AG08396 (cell line): ENCODE measurements around the gene SCAMP1.

ENCODE experiments used
- DNase-seq: peaks from one replicate; pipeline ENCODE4 v3.0.0; 2012; ENCODE audit warnings: low spot score, mixed read lengths

Gene SCAMP1

DNA sequence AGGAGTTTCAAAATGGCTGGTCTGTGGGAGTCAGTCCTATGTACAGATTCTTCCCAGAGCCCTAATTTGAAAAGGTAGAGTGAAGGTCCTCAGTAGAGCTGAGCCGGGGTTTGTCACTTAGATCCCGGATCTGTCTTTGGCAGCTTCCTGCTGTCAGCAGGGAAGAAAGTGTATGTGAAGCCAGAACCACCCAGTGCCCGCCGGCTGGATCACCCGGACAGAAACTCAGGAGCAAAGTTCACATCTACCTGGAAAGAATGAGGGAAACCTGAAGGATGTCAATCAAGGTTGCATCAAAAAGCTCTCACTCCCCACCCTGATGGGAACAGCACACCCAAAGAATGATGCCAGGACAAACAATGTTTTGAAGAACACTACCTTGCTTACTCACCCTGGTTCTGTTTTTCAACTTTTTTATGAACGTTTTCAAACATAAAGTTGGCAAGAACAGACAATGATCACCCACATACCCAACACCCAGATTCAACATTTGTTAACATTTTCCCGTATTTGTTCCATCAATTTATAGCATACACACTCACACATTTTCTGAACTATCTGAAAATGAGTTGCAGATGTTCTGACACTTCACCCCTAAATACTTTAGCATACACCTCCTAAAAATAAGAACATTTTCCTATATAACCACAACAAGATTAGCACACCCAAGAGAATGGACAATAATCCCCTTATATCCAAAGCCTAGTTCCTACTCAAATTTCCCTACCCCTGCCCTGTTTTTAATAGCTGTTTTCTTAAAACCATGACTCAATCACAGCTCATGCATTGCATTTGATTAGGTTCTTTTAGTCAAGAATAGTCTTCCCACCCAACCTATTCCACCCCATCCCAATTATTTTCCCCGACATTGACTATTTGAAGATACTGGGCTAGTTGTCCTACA, 154.3 kb downstream of the SCAMP1 start:
- DNase-seq = no peak

GRCh38 chr5:78515670-78516069, 155.3 kb downstream of the SCAMP1 start:
- no peak for DNase-seq

GRCh38 chr5:78518365-78519197, 158.2 kb downstream of the SCAMP1 start:
- DNase-seq = peak; percentile 90

DNA sequence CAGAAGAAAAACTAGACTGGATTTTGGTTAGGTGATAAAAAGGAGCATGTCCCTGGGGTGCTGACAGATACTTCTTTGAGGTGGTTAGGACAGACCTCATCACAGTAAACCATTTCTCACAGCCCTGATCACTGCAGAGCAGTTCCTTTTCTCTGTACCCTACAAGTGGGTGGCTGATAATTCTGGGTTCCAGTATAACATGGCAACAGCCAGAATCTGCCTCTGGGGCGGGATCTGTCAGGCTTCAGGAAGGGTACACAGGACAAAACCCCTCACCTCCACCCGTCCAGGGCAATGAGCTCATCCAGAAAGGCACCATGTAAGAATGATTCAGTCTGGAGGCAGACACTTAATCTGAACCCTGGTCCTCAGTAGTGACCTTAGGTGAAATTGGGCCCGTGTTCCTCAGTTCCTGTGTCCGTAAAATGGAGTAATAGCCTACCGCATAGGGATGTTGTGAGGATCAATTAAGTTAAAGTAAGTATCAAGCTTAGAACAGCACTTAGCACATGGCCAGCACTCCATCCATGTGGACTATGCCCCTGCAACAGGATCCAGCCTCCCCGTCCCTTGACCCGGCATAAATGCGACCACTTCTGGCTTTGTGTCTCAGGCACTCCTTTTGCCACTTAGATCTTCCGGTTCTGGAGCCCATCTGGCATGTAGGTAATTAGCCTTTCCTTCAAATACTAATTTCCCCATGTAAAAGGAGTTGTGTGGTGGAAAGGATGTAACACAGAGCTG, 159.0 kb downstream of the SCAMP1 start:
- no peak for DNase-seq

- DNase-seq = no peak
Observed at GRCh38 chr5:78521455-78521854, 161.0 kb downstream of the SCAMP1 start.

GRCh38 chr5:78522476-78523260, 162.3 kb downstream of the SCAMP1 start:
- no peak for DNase-seq

DNA sequence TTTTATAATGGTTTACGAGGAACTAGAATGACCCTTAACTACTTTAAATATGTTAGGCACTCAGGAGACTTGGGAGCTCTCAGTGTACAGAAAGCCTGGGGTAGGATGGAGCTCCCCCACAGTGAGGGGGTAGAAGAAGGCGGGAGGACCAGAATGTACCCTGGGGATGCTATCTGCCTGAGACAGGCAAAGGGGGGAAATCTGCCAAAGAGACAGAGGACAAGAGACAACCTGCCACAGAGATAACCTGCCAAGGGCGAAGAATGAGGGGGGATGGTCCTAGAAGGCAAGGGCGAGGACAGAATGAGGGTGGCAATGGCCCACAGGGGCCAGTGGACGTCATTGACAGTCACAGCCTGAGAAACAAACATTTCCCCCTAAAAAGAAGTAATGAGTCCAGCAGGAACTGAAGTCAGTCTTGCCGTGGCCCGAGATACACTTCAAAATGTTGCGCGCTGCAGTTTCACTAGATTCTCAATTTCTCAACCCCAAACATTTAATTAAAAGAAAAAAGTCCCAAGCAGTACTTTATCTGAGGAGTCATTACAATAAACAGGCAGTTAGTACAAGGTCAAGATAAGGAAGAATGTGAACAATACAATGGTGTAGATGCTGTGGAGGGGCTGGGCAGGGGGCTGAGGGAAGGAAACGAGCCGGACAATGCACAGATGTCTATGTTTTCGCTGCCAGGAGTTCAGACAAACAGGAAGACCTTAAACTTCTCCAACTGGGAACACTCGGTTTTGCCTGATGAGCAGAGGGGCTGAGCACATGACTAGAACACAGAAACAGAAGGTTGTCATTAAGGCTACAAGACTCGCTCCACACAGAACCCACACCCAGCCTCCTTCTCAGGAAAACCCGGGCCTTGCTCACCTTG, 163.1 kb downstream of the SCAMP1 start:
- DNase-seq = no peak

GRCh38 chr5:78526049-78526525, 165.7 kb downstream of the SCAMP1 start:
- no peak for DNase-seq

DNA sequence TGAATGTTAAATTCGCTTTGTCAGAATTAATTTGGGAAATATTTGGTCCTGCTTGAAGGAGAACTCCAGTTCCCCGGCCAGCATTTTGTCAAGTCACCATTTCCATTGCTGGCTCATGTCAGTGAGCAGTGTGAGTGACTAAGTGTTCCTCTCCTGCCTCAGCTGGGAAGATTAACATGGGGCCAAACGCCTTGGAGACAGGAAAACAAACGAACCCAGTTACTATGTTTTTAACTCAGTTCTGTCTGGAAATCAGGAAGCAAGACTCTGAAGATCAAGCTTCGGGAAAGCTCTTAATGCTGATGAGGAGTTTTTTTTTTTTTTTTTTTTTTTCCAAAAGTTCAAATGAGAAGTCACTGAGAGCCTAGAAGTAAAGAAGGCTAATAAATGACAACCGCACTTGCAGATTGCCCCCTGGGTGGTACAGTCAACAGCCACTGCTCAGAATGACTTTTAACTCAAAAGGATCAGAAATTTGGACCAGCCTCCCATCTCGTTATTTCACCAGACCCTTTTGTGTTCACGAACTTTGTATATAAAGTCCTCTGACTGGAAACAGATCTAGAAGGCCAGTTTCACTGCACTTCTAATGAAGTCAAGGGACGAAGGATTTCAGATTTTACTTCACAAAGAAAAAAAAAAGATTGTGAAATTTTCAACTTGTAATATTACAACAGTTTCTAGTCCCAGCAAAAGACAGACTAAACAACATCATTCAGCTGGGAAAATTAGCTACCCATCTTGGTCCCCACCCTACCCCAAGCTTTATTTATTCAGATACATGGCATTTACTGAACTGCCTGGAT, 166.8 kb downstream of the SCAMP1 start:
- peak; percentile 74 for DNase-seq

- DNase-seq = no peak
Observed at GRCh38 chr5:78527925-78528324, 167.5 kb downstream of the SCAMP1 start.
